Measurements from ENCODE around the gene JPT2.

The JPT2 gene, protein sequence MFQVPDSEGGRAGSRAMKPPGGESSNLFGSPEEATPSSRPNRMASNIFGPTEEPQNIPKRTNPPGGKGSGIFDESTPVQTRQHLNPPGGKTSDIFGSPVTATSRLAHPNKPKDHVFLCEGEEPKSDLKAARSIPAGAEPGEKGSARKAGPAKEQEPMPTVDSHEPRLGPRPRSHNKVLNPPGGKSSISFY

DNA sequence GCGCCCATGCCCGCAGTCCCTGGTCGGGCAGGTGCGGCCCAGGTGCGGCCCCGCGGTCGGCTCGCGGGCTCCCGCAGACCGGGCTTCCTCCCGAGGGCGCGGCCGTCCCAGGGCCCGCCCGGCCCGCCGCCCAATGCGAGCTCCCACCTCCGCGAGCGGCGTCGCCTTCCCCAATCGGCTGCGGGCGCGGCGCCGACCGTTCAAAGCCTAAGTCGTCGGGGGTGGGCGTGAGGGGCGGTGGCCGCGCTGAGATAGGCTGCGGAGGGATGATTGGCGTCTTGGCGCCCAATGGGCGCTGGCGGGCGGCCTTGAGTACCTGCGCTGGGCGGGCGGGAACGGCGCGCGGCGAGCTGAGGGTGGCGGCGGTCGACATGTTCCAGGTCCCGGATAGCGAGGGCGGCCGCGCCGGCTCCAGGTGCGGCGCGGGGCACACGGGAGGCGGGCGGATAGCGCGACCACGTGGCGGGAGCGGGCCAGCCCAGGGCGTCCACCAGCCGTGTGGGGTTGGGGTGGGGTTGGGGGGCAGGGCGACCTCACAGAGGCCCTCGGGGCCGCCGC, at the start of gene JPT2:
JPT2 (plus strand) TSS at position 338 of the 558 bp plus-strand sequence; CDS start at position 372, 34 bp downstream.
- DNase-seq (ENCODE audit: low read depth), result peak; percentile 94

DNA sequence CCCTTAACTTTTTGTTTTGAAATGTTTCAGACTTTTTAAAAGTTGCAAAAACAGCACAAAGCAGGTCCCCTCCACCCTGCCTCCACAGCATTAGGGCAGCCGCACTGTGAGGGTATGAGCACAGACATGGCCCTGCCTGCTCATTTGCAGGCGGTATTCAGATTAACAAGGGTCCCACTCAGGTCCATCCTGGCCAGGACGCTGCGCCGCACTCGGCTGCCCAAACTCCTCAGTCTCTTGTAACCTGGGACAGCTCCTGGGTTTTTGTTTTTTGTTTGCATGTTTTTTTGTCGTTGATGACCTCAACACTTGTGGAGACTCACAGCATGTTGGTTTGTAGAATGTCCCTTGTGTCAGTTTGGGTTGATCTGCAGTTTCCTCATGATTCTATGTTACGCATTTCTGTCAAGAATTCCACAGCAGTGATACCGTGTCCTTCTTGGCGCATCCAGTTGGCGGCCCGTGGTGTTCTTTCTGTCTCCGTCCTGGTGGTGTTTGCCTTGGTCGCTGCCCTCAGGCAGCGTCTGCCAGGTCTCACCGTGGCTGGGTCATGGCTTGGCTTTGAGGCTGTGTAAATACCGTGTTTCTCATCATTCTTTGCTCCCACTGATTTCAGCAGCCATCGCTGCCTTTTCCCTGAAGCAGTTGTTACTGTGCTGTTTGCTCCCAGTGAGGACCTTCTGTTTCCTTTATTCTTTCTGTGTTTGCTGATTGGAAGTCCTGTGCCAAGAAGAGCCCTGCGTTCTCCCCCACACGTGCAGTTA, 47.4 kb upstream of the JPT2 start:
- DNase-seq (ENCODE audit: low read depth), result no peak

DNA sequence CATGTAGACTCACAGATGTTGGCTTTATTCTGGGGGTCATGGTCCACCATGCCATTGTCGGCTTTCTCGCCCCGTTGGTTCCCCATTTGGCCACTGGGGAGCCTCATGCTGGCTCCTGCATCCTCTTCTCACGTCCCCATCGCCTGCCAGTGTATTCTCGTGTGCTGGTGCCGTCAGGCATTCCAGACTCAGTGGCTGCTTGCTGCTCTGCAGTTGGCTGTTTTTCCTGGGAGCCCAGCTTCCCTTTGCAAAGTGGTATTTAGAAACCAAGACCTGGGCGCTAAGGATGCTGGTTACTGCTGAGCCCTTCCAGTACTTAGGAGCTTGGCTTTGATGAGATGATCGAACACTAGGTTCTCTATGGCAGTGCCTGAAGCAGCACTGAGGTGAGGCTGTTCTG, 46.8 kb upstream of the JPT2 start:
- DNase-seq (ENCODE audit: low read depth), result no peak

DNA sequence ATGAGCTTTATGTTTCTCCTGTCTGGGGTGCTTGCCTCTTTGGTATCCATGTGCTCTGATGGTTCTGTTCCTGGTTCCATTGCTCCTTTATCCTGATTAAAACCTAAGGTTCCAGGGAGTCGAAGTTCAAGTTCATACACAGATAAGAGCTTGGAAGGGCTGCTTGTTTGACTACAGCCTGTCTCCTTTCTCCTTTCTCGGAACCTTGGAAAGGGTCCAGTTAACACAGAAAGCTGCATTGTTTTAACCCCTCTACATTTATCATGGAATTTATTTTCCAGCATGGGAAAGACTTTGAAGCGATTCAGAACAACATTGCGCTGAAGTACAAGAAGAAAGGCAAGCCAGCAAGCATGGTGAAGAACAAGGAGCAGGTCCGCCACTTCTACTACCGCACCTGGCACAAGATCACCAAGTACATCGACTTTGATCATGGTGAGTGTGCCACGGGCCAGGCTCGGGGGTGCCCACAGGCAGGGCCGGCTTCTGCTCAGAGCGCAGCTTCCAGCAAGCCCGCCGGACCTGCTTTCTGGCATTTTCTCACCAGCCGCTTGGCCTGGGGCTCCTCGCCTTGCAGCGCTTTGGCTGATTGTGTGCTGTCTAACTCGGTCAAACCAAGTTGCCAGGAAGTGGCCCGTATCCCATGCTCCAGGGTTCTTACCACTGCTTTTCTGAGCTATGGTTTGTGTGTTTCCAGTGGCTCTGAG, 46.0 kb upstream of the JPT2 start:
- DNase-seq (ENCODE audit: low read depth), result no peak

DNA sequence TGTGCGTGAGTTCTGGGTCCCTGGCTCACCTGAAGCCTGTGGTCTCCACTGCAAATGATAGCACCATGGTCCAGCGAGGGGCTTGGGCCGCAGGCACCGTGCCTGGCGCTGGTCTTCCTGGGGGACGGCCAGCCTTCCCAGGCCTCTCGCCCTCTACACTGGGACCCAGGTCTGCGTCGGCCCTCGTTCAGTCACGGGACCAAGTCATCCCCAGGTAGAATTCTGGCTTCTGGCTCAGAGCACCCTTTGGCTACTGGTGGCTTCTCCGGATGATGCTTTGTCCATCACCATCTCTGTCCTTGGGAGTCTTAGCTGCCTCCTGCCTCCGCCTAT, 45.5 kb upstream of the JPT2 start:
- DNase-seq (ENCODE audit: low read depth), result no peak

DNA sequence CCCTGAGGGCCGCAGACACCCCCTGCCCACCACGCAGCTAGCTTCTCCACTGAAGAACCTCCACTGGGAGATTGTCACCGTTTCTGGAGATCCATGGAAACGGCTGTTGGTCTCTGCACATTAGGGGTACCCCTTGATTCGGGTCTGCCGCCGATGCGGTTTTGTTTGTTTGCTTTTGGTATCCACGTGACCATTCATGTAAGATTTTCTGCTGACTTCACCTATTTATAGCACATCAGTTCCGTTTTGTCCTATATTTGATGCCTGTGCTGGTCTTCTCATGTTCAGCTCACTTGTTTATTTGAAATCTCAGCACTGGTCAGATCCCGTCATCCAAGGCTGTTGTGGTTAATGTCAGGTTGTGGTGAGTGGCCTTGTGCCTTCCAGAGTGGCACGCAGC, 44.8 kb upstream of the JPT2 start:
- no peak for DNase-seq (ENCODE audit: low read depth)

DNA sequence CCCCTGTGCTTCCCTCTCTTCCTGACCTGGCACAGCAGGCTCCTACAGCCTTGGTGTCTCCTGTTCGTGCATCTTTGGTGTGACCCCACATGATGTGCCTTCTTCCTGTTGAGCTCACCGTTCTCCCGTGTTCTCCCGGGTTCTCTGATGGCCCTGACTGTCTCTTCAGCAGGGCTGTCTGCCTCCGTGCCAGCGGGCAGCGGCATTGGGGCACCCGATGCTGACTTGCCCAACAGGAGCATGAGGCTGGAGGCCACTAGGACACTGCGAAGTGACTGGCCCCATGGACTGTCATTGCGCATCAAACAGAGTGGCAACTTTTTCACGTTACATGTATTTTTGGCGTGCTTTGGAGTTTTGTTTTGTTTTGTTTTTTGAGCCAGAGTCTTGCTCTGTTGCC, 43.5 kb upstream of the JPT2 start:
- DNase-seq (ENCODE audit: low read depth), result no peak

DNA sequence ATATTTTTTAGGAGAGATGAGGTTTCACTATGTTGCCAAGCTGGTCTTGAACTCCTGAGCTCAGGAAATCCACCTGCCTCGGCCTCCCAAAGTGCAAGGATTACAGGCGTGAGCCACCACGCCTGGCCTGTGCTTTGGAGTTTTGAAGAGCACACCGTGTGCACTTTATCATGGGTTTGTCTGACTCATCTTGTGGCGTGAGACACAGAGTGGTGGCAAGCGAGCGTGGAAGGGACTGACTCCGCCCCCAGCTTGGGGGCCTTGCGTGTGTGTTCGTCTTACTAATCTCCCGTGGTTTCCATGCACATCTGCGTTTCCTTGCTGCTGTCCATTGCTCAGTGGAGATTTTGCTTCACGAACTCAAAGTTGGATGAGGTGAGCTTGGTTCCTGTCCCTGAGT, 43.0 kb upstream of the JPT2 start:
- no peak for DNase-seq (ENCODE audit: low read depth)

DNA sequence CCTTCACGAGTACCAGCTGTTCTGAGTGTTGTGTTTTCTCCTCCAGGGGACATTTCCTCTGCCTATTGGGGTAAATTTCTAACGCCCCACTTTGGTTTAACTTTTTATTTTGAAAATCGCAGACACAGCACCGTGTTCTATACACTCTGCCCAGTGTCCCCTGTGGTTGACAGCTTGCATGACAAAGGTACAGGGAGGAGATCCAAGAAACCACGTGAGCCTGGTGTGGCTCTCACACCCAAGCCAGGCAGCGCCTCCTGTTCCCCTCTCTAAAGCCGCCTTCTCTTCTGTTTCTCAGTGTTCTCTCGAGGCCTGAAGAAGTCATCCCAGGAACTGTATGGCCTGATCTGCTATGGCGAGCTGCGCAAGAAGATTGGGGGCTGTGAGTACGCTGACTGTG, 40.6 kb upstream of the JPT2 start:
- no peak for DNase-seq (ENCODE audit: low read depth)

DNA sequence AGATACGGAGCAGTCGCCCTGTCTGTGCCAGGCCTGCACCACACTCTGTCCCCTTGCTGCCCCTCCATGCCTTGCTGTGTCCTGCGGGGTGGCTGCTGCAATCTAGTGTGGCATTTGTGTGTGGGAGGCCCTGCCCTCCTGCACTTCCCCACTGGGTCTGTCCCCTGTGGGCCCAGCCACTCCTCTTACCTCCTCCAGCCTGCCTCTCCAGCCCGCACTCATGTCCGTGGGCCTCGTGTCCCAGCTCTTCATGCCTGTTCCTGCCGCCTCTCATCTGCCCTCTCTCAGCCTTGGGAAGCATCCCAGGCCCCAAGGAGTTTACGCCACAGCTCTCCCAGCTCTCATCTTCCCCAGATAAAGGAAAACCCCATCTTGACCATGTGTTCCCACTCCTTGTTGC, 39.3 kb upstream of the JPT2 start:
- no peak for DNase-seq (ENCODE audit: low read depth)

DNA sequence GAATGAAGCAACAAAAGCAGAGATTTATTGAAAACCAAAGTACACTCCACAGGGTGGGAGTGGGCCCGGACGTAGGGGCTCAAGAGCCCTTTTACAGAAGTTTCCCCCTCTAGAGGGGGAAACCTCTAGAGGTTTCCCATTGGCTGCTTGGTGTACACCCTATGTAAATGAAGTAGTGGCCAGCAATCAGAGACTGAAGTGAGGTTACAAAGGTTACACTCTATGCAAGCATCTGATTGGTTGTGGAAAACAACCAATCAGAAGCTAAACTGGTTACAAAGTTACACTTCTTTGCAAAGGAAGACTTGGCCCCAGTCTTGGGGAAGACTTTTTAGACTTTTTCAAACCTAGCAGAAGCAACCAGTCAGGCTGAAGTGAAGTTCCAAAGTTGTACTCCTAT, 38.8 kb upstream of the JPT2 start:
- no peak for DNase-seq (ENCODE audit: low read depth)

DNA sequence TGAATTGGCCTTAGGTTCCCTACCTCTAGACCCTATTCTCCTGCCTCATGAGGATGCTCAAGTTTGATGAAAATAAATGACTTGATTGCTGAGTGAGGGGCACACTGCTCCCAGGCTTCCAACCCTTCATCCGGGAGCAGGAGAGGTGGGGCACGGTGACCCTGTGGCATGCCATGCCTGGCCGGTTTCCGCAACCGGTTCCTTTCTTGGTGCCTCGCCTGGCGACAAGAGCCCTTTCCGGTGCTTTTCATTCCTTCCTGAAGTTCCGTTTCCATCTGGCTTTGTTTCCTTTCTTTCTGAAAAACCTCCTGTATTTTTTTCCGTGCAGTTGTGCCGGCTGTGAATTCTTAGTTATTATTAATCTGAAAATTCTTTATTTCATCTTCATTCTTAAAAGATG, 38.2 kb upstream of the JPT2 start:
- no peak for DNase-seq (ENCODE audit: low read depth)

DNA sequence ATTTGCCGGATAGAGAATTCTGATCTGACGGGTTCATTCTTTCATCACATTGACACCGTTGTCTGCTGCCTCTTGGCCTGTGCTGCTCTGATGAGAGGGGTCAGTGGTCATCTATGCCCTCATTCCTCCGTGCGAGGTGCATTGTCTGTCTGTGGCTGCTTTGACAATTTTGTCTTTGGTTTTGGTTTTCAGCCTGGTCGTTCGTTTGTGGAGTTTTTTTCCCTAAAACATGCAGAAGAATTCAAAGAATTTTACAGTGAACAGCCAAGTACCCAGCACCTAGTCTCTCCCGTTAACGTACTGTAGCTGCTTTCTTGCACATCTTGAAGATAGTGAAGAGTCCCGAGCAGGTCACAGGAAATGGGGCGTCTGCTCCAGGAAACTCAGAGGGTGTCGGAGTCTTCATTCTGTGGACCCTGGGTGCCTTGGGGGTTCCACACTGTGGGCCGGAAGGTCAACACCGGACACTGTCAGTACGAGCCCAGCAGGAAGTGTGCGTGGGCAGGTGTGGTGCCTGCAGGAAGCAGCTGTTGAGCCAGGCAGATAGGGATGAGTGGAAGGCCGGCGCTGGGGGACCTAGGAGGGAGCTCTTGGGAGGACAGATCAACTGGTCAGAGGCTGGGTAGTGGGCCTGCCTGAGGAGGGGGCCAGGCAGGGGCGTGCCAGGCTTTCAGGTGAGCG, 37.7 kb upstream of the JPT2 start:
- DNase-seq (ENCODE audit: low read depth), result no peak

DNA sequence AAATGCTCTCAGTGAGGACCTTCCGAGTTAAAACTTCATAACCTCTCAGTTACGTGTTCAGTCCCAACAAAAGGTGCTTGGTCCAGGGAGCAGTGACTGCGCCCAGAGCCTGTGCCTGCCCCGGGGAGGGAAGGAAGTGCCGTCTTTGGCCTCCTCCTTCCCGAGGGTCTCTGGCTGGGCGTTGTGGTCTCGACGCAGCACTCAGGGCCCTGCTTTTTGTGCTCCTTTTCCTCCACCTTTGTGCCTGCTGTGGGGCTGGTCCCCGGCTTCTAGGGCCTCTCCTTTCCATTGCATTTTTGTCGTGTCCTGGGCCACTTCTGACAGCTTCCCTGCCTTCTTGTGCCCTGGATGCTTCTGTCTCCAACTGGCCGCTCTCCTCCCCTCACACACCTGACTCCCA, 36.8 kb upstream of the JPT2 start:
- no peak for DNase-seq (ENCODE audit: low read depth)

DNA sequence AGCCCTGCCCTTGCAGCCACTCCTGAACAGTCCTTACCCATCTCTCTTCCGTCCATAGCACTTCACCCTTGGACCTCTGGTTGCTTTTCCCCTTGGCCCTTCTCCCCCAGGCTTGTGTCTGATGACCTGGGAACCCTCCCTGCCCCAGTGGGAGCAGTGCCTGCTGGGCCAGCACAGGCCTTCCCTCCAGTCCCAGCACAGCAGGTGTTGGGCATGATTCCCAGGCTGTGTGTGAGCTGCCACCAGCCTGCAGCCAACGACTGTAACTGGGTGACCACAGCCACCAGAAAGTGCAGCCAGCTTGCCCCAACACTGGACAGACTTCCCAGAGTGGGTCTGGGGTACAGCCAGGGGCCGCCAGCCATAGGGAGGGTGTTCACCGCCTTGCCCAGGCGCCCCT, 35.9 kb upstream of the JPT2 start:
- DNase-seq (ENCODE audit: low read depth), result no peak

DNA sequence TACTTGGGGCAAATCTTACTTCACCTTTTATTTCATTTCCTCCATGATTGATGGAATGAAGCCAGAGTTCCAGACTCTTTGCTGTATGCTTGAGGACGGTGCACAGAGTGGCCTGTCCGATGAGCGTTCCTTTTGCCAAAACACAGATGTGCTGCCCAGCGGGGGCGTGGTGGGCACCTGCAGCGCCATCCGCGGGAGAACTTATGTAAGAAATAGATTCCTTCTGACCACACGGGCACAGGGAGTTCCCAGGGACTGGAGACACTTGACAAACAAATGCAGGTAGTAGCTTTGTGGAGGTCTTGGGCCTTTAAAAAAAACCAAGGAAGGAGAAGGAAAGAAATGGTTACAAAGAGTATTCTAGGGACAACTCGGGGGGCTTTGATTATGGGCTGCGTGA, 35.3 kb upstream of the JPT2 start:
- no peak for DNase-seq (ENCODE audit: low read depth)

DNA sequence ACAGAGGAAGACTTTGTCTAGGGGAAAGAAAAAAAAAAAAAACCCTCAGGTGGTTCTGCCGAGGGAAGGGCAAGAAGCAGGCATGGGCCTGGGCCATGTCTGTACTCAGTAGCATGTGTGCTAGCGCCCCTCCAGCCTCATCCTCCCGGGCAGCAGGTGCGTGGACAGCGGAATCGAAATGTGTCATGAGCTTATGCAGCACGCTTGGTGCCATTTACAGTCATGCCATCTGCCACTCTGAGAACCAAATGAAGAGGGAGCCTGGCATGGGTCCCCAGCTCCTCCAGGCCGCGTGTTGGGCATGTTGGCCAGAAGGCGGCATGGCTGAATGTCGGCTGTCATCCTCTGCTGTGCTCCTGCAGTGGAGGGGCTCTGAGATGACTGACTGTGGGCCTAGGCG, 34.6 kb upstream of the JPT2 start:
- DNase-seq (ENCODE audit: low read depth), result no peak

DNA sequence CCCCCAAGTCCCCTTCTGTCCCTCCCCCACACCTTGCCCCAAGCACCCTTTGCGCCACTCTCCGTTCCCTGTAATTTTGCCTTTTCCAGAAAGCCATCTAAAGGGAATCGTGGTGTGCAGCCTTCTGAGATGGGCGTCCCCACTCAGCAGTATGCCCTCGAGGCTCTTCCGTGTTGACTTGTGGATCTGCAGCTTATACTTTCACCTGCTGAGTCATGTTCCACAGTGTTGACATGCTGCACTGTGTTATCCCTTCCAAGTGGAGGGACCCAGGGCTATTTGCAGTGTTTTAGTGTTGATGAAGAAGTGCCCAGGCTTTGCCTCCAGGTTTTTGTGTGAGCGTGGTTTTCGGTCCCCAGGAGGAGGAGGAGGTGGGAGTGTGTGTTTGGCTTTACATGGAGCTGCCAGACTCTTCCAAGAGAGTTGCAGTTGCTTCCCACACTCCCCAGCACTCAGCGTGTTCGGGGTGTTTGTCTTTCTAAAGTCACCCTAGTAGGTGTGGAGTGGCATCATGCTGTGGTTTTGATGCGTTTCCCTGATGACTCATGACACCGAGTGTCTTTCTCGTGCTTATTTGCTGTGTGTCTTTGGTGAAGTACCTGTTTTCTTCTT, 32.1 kb upstream of the JPT2 start:
- peak; percentile 47 for DNase-seq (ENCODE audit: low read depth)

DNA sequence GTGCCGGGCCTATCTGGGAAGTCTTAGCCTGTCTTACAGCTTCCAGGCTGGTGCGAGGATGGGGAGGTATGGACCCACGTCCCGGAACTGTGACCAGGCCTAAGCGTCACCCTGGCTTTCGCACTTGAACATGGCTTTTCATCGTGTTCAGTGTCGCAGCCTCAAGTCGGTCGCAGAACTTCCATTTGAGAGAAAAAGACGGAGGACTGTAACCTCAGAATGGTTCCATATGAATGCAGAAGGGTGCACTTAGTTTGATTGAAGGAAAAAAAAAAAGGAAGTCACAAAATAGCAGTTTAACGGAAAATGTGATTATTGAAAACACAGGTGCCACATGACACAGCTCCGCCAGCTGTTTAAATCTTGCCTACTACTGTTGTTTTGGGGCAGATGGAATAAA, 30.2 kb upstream of the JPT2 start:
- no peak for DNase-seq (ENCODE audit: low read depth)

DNA sequence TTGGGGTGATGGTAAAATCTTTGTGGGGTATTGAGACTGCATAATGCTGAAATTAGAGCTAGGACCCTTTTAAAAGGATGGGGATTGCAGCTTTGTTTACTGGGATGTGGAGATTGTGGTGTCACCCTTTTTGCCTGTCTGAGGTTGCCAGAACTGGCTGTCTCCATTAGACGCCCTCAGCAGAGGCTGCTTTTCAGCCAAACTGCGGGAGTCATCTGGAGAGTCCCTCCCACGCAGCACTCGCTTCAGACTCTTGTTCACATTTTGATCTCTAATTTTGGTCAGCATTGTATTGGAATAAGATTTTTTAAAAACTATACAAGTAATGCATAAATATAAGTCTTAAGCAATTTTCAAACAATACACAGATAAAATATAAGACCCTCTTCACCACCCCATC, 27.9 kb upstream of the JPT2 start:
- DNase-seq (ENCODE audit: low read depth), result no peak

DNA sequence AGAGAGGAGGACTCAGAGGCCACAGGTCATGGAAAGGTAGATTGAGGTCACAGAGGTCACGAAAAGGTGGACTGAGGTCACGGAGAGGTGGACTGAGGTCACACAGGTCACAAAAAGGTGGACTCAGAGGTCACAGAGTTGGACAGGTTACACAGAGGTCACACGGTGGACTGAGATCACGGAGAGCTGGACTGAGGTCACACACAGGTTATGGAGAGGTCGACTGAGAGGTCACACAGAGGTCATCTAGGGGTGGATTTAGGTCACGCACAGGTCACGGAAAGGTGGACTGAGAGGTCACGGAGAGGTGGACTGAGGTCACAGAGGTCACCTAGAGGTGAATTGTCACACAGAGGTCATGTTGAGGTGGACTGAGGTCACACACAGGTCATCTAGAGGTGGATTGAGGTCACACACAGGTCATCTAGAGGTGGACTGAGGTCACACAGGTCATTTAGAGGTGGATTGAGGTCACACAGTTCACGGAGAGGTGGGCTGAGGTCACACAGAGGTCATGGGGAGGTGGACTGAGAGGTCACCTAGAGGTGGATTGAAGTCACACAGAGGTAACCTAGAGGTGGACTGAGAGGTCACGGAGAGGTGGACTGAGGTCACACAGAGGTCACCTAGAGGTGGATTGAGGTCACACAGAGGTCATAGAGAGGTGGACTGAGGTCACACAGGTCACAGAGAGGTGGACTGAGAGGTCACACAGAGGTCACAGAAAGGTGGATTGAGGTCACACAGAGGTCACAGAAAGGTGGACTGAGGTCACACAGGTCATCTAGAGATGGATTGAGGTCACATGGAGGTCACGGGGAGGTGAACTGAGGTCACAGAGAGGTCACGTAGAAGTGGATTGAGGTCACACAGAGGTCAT, 26.7 kb upstream of the JPT2 start:
- DNase-seq (ENCODE audit: low read depth), result no peak
